Natural killer cell (primary cell): Measurements from ENCODE around the gene TMEM161B. TPM values are rescaled to one million over a fixed set of nuclear protein-coding genes. Genes with fewer than 3 reads are reported as not detected.

ENCODE experiments used
- ATAC-seq, 3 donors: fragments of 150-1000 bp in 2 of 3; fragments of 200-7000 bp in 1 of 3; cut with Tn5 transposase; 1 replicate in 1 of 3; 2 replicates in 2 of 3; pipeline ENCODE4 v1.10.0; 2021; ENCODE audit warnings: mild to moderate bottlenecking in 2 of 3, moderate library complexity in 2 of 3
- DNase-seq, 2 donors: peaks; one replicate each; pipeline versions ENCODE4 v3.0.0 to v3.0.0-alpha.2; 2013 to 2021; ENCODE audit warnings: mixed read lengths in 1 of 2
- H3K27ac ChIP-seq: one replicate; pipeline ENCODE4 v1.5.1; 2013; ENCODE audit warnings: mild to moderate bottlenecking, low read length
- H3K27me3 ChIP-seq: one replicate; pipeline ENCODE4 v1.6.1; 2013; ENCODE audit warnings: low read length; ENCODE audit not compliant: control insufficient read depth, insufficient read depth
- H3K36me3 ChIP-seq: one replicate; pipeline ENCODE4 v1.6.1; 2013; ENCODE audit warnings: low read length; ENCODE audit not compliant: control insufficient read depth, insufficient read depth
- H3K4me1 ChIP-seq: one replicate; pipeline ENCODE4 v1.6.1; 2013; ENCODE audit warnings: low read length; ENCODE audit not compliant: control insufficient read depth, insufficient read depth
- H3K4me3 ChIP-seq: one replicate; pipeline ENCODE4 v1.5.1; 2013; ENCODE audit warnings: low read length
- H3K9me3 ChIP-seq: one replicate; pipeline ENCODE4 v1.6.1; 2013; ENCODE audit warnings: low read length; ENCODE audit not compliant: control insufficient read depth, insufficient read depth
- H3K27ac Mint-ChIP-seq, 2 donors: one replicate each; pipeline ENCODE4 v1.8.0; 2022; ENCODE audit warnings: mild to moderate bottlenecking in 2 of 2, mixed read lengths in 2 of 2, moderate library complexity in 1 of 2
- H3K27me3 Mint-ChIP-seq, 2 donors: one replicate each; pipeline ENCODE4 v1.8.0; 2022; ENCODE audit warnings: low read depth in 2 of 2, mixed read lengths in 2 of 2
- H3K36me3 Mint-ChIP-seq: one replicate; pipeline ENCODE4 v1.8.0; 2022; ENCODE audit warnings: mixed read lengths
- H3K4me1 Mint-ChIP-seq, 2 donors: one replicate each; pipeline ENCODE4 v1.8.0; 2022; ENCODE audit warnings: mixed read lengths in 2 of 2
- H3K4me3 Mint-ChIP-seq: one replicate; pipeline ENCODE4 v1.8.0; 2022; ENCODE audit warnings: mild to moderate bottlenecking, moderate library complexity, mixed read lengths
- H3K9me3 Mint-ChIP-seq, 2 donors: one replicate each; pipeline ENCODE4 v1.8.0; 2022; ENCODE audit warnings: mixed read lengths in 2 of 2
- WGBS: methylation state at CpG from one replicate; pipeline ENCODE4 v1.1.7; 2013; ENCODE audit warnings: missing lambda C conversion rate; ENCODE audit not compliant: insufficient coverage; 5-methylcytosine and 5-hydroxymethylcytosine counted together
- intact Hi-C: fragments of 100-400 bp; cut with micrococcal nuclease; formaldehyde crosslinking; loops from one replicate; pipeline ENCODE4 v1.14.2; 2022
- total RNA-seq, 4 donors: library from RNA; stranded (reverse); fragments of 120-200 nt in 1 of 4; gene quantifications; one replicate each; pipeline versions ENCODE4 v1.2.3 to v1.2.4, GENCODE V29; 2013 to 2022
- TF ChIP-seq, protein P1 (sequence below): fragments of 200-600 bp; IDR thresholded peaks from one replicate; pipeline ENCODE4 v1.8.0; 2022; ENCODE audit warnings: antibody characterized with exemption

TMEM161B gene
- 10 to 100 TPM; 29.8 to 33.9 (median 33.2) TPM for total RNA-seq
- total RNA-seq (2013) = 57.9 TPM

DNA sequence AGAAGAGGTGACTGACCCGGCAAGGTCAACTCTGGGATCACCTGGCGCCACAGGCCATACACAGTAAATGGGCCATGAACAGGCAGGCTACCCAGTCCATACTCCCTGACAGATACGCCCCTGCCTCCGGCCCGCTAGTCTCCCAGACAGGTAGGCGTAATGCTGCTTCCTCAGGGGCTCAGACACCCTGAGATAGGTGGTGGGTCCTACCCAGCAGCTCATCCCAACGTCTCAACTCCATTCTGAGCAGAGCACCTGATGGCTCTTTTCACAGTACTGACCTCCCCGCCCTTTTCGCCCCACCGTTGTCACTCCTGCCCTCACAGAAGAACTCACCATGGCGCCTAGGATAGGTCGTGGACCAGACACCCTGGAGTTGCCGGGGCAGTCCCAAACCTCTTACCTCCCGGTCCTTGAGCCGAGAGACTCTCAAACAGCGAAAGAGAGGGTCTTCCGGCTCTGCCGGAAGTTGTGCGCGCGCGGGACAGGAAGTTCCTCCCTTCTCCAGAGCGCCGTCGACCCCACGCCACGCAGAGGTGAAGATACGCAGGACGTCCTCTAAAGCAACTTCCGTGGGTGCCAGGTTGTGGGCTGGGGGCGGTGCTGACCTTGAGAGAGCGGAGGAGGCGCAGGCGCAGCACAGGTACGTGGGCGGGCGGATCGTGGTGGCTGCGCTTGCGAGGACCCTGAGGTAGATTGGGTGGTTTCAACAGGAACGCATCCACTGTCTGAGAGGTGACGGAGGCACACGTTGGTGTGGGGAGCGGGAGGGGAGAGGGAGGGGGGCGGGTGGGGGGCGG, at the start of gene TMEM161B:
TMEM161B (minus strand) TSS at position 461 of the 800 bp plus-strand sequence; CDS start at position 339, 122 bp downstream.
- TF ChIP-seq, protein P1, sequence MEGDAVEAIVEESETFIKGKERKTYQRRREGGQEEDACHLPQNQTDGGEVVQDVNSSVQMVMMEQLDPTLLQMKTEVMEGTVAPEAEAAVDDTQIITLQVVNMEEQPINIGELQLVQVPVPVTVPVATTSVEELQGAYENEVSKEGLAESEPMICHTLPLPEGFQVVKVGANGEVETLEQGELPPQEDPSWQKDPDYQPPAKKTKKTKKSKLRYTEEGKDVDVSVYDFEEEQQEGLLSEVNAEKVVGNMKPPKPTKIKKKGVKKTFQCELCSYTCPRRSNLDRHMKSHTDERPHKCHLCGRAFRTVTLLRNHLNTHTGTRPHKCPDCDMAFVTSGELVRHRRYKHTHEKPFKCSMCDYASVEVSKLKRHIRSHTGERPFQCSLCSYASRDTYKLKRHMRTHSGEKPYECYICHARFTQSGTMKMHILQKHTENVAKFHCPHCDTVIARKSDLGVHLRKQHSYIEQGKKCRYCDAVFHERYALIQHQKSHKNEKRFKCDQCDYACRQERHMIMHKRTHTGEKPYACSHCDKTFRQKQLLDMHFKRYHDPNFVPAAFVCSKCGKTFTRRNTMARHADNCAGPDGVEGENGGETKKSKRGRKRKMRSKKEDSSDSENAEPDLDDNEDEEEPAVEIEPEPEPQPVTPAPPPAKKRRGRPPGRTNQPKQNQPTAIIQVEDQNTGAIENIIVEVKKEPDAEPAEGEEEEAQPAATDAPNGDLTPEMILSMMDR = no peak
- intact Hi-C loops = loop anchor here (1.0 kb wide), 2 partner anchors 64 to 126 kb away; no protein-coding TSS in a partner anchor
- Histone ChIP-seq H3K27ac (peak within 1 kb of the TSS; percentile 89), H3K27me3 (no peaks in the 10 kb centered on the region), H3K4me3 (peak within 1 kb of the TSS; percentile 55), H3K36me3 (peaks cover 4% of the 10 kb centered on the region), H3K4me1 (peaks cover 9% of the 10 kb centered on the region), H3K9me3 (no peaks in the 10 kb centered on the region)
- Mint-ChIP-seq H3K27me3 (no peaks in the 10 kb centered on the region), H3K4me1 (peaks cover 34 to 56% of the 10 kb centered on the region in 2 donors), H3K4me3 (peak within 1 kb of the TSS; percentile 96), H3K27ac (peak within 1 kb of the TSS; percentile 90 to 97), H3K36me3 (no peaks in the 10 kb centered on the region), H3K9me3 (peaks cover 0 to 2% of the 10 kb centered on the region in 2 donors)
- under 1% methylated on average over 40 of the region's 46 CpGs for WGBS
- peak; percentile 89 to 99 for DNase-seq
- ATAC-seq = peak; percentile 96 to 100 (median 97)

DNA sequence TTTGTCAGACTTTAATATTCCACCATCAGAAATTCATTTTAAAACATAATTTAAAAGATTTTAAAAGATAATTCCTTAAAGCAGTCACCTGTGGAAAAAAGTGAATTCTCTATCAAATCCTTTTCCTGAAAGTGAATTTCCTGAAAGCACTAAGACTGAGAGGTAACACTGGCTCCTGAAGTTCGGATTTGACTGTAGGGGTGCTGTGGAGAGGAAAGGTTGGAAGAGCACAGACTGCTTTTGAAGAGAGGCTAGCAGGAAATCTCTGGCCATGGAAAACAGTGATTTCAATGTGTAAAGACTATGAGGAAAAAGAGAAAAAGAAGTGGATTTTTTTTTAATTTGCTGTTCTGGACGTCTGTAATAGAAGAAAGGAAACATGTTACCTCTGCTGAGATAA, 35.7 kb upstream of the TMEM161B start:
- 66% methylated on average over 2 of the region's 2 CpGs for WGBS
- no peak overlapping the region for H3K27ac ChIP-seq
- no peak for DNase-seq
- H3K4me1 ChIP-seq = no peaks in the 10 kb centered on the region
- H3K27ac Mint-ChIP-seq = no peak overlapping the region
- H3K36me3 ChIP-seq = no peaks in the 10 kb centered on the region
- H3K4me3 ChIP-seq = no peak overlapping the region
- H3K4me3 Mint-ChIP-seq = no peak overlapping the region
- H3K27me3 ChIP-seq = no peaks in the 10 kb centered on the region
- TF ChIP-seq, protein P1 = no peak
- H3K9me3 Mint-ChIP-seq = peaks cover 10 to 11% of the 10 kb centered on the region in 2 donors
- peaks cover 7 to 12% of the 10 kb centered on the region in 2 donors for H3K27me3 Mint-ChIP-seq
- no peaks in the 10 kb centered on the region for H3K4me1 Mint-ChIP-seq
- no peak for ATAC-seq
- intact Hi-C loops = no loop called here
- H3K36me3 Mint-ChIP-seq = peaks cover 15% of the 10 kb centered on the region
- H3K9me3 ChIP-seq = peaks cover 3% of the 10 kb centered on the region

DNA sequence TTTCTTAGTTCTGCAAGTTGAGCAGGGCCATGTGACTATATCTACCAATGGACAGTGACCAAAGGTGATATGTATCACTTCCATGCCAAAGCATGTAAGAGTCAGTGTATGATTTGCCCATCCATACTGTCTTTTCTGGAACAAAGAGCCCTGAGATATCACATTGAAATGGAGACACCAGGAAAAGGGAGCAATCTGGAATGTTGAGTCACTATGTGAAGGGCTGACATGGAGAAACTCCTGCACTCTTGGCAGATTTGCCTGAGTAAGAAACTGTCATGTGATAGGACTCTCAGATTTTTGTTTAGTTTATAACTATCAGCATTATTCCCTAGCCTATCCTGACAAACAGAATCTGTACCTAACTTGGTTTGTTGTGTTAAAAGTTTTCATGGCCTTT, 29.8 kb upstream of the TMEM161B start:
- TF ChIP-seq, protein P1 = no peak
- Mint-ChIP-seq H3K36me3 (no peaks in the 10 kb centered on the region), H3K27ac (no peak overlapping the region), H3K27me3 (peaks cover 0 to 3% of the 10 kb centered on the region in 2 donors), H3K4me1 (no peaks in the 10 kb centered on the region), H3K4me3 (no peak overlapping the region), H3K9me3 (peaks cover 0 to 3% of the 10 kb centered on the region in 2 donors)
- Histone ChIP-seq H3K9me3 (no peaks in the 10 kb centered on the region), H3K27ac (no peak overlapping the region), H3K4me1 (no peaks in the 10 kb centered on the region), H3K36me3 (no peaks in the 10 kb centered on the region), H3K27me3 (no peaks in the 10 kb centered on the region), H3K4me3 (no peak overlapping the region)
- intact Hi-C loops = no loop called here
- ATAC-seq = no peak
- no peak for DNase-seq
